Urinary bladder (tissue), 4 donors: Measurements from ENCODE around the gene EPS15. TPM values are rescaled to one million over a fixed set of nuclear protein-coding genes. Genes with fewer than 3 reads are reported as not detected.
"Not testable (repeated sequence)": the region's sequence is repeated elsewhere in the genome, so short reads cannot be mapped to it uniquely, and the experiment has no call there.

Source experiments
- DNase-seq: peaks from one replicate; pipeline ENCODE4 v3.0.0-alpha.2; 2015; ENCODE audit errors: extremely low spot score
- H3K27ac ChIP-seq: one replicate; pipeline ENCODE4 v1.5.1; 2013; ENCODE audit warnings: low read depth, mild to moderate bottlenecking, moderate library complexity
- H3K36me3 ChIP-seq: one replicate; pipeline ENCODE4 v1.6.1; 2013; ENCODE audit warnings: mild to moderate bottlenecking, moderate library complexity; ENCODE audit not compliant: insufficient read depth
- H3K4me1 ChIP-seq: one replicate; pipeline ENCODE4 v1.6.1; 2013; ENCODE audit warnings: mild to moderate bottlenecking, moderate library complexity; ENCODE audit not compliant: insufficient read depth
- H3K4me3 ChIP-seq: one replicate; pipeline ENCODE4 v1.5.1; 2013; ENCODE audit warnings: low read depth, low read length
- WGBS: extraction: QIAGEN DNeasy Blood & Tissue Kit; methylation state at CpG from one replicate; pipeline ENCODE4 v1.1.7; 2013; 5-methylcytosine and 5-hydroxymethylcytosine counted together
- polyA plus RNA-seq: library from polyadenylated mRNA; stranded (reverse); fragments of 200-250 nt; gene quantifications from one replicate; pipeline ENCODE4 v1.2.3, GENCODE V29; 2013
- total RNA-seq: library from RNA; depleted of rRNA; stranded (reverse); fragments of >200 nt; gene quantifications from one replicate; pipeline ENCODE4 v1.2.3, GENCODE V29; 2014
- donor health status: healthy with polysubstance abuse.
- donor health status: healthy.

EPS15 gene
- total and polyA plus RNA-seq, 2 donors = 21.5 to 96.2 TPM

DNA sequence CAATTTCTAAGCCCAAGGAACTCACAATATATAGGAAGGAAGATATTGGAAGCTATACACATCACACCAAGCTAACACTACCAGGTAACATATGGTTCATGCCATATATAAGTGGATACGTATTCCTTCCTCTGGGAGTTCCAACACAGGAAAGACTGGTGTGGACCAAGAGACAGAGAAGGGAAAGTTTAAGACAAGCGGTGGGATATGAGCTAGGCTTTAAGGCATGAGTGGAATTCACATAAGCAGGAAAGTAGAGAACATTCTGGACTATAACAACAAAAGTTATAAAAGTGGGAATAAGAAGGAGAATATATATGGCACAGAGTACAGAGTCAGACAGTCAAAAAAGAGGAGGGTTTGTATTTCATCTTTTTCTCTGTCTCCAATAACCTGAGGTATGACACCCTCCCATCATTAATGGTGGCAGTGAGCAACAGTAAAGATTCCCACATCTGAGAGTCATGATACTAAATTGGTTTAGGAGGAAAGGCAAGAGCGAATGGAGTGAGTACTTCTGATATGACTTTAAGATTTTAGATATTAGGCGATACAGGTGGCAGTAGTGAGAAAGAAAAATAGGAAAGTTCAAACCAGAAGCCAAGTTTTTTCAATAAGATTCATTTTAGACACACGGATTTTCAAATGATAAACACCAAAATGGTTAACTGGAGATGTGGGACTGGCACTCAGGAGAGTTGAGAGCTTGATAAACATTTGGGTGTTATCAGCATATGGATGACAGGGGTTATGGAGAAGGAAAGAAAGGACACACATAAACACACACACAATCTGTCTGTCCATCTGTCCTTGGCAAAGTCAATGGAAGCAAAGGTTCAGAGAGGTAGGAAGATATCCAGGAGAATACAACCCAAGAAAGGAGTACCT lies 101.3 kb downstream of the EPS15 start:
- H3K4me3 ChIP-seq = no peak overlapping the region
- no peaks in the 10 kb centered on the region for H3K4me1 ChIP-seq
- WGBS = 79% methylated on average over 5 of the region's 5 CpGs
- DNase-seq = no peak
- H3K36me3 ChIP-seq = no peaks in the 10 kb centered on the region
- no peak overlapping the region for H3K27ac ChIP-seq

DNA sequence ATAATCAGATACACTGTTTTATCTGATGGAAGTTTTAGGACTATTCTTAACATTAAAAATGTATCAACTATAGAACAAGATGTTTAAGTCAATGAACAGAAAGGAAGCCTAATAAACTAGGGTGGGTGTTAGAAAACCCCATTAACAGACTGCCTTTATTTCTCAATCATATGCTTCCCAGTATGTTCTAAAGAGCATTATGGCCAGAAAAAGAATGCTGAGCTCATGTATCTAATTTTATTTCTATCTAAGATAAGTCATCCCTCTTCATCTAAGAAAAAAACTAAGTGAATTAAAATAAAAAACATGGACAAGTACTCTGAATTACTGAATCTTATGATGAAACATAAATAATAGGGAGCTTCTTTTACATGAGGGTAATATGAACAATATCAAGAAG lies 102.2 kb downstream of the EPS15 start:
- Histone ChIP-seq H3K4me1 (no peaks in the 10 kb centered on the region), H3K4me3 (no peak overlapping the region), H3K27ac (no peak overlapping the region), H3K36me3 (no peaks in the 10 kb centered on the region)
- no peak for DNase-seq

DNA sequence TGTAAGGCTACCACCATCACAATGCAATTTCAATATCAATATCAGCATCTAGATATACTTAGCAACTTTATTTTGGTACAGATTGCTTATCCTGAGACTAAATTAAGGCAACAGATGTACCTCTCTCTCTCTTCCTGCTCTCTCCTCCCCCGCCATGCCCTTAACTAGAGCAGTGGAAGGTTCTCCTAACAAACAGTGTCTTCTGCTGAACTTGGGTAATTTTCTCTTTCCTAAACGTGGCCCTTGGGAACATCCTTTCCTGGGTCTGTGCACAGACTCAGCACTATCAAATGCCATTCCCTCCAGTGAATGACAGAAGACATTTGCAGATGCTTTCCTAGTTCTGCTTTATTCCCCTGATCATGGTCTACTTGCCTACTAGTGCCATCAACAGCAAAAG lies 103.1 kb downstream of the EPS15 start:
- no peaks in the 10 kb centered on the region for H3K4me1 ChIP-seq
- DNase-seq = no peak
- no peak overlapping the region for H3K4me3 ChIP-seq
- 75% methylated on average over 2 of the region's 2 CpGs for WGBS
- no peaks in the 10 kb centered on the region for H3K36me3 ChIP-seq
- H3K27ac ChIP-seq = no peak overlapping the region

DNA sequence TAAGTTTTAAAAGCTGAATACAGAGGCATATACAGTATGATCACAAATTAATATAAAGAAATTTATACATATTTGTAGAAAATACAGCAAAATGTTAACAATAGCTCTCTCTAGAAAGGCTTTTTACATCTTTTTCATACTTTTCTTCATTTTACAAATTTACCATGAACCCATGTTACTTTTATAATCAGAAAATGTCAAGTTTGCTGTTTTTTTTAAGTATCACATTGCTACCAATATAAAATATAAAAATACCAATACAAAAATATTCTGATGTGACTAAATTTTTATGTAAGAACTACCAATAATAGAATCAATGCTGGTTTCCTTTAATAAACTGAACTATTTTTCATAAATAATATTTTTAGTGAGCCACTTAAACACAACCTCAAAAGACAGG lies 104.3 kb downstream of the EPS15 start:
- no peaks in the 10 kb centered on the region for H3K36me3 ChIP-seq
- no peaks in the 10 kb centered on the region for H3K4me1 ChIP-seq
- H3K27ac ChIP-seq = no peak overlapping the region
- DNase-seq = no peak
- no peak overlapping the region for H3K4me3 ChIP-seq

DNA sequence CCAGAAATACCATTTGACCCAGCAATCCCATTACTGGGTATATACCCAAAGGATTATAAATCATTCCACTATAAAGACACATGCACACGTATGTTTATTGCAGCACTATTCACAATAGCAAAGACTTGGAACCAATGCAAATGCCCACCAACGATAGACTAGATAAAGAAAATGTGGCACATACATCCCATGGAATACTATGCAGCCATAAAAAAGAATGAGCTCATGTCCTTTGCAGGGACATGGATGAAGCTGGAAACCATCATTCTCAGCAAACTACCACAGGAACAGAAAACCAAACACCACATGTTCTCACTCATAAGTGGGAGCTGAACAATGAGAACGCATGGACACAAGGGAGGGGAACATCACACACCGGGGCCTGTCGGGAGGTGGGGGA lies 107.2 kb downstream of the EPS15 start:
- not testable (repeated sequence) for DNase-seq, H3K4me1 ChIP-seq, H3K36me3 ChIP-seq, H3K4me3 ChIP-seq, H3K27ac ChIP-seq
- 88% methylated on average over 5 of the region's 5 CpGs for WGBS

DNA sequence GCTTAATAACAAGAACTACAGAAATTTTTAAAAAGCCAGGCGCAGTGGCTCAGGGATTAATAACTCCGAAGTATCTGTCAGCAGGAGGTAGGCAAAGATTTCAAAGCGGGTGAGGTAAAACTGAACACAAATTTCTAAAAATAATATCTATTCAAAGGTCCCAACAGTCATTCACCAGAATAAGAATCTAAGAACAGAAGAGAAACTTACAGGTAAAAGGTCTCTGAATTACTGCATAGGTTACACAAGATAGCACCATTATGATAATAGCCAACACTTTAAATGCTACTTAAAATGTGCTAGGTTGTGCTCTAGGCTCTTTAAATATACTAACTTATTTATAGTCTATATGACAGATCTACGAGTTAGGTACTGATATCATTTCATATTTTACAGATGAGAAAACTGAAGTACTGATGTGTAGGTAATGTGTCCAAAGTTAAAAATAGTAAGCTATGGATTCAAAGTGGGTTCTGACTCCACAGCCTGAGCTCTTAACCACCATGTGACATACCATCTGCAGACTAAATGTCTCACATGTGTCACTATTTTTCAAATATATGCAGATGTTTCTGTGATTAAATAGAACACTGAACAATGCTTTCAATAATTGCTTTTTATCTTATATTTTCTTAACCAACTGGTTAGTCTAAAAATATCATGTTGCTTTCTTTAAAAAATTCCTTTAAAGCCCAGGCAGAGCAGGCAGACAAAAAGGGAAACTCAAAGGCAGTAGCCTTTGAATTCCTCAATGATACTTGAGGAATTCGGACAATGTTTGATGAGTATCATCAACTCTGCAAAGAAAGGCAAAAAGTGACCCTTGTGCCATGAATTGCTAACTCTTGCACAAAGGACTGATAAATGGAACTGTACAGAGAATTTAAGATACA lies 108.3 kb downstream of the EPS15 start:
- no peak overlapping the region for H3K27ac ChIP-seq
- WGBS = 64% methylated on average over 5 of the region's 5 CpGs
- no peak for DNase-seq

DNA sequence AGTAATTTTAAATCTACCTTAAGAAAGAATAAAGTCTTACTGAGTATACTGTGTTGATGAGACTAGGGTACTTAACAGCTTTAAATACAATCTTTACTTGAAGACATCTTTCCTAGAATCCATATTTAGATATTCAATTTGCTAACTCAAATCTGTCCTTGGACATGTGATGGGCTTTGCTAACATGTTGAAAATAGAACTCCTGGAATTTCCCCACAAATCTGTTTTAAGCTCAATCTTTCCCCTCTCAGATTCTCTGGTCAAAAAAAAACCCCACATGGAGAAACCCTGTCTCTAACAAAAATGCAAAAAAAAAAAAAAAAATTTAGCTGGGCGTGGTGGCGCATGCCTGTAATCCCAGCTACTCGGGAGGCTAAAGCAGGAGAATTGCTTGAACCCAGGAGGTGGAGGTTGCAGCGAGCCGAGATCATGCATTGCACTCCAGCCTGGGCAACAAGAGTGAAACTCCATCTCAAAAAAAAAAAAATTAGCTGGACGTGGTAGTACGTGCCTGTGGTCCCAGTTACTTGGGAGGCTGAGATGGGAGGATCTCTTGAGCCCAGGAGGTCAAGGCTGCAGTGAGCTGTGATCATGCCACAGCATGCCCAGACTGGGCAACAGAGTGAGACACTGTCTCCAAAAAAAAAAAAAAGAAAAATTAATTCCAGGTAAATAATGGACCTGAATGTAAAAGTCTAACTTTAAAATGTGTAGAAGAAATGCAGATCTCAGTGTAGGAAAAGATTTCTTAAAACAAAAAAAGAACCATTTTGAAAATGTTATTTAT lies 109.1 kb downstream of the EPS15 start:
- WGBS = 96% methylated on average over 7 of the region's 7 CpGs
- H3K27ac ChIP-seq, H3K4me1 ChIP-seq, H3K36me3 ChIP-seq, DNase-seq, H3K4me3 ChIP-seq: not testable (repeated sequence)

More for the DNA sequence above, 108.3 kb downstream of the EPS15 start:
- Histone ChIP-seq H3K4me3 (no peak overlapping the region), H3K36me3 (no peaks in the 10 kb centered on the region), H3K4me1 (no peaks in the 10 kb centered on the region)

DNA sequence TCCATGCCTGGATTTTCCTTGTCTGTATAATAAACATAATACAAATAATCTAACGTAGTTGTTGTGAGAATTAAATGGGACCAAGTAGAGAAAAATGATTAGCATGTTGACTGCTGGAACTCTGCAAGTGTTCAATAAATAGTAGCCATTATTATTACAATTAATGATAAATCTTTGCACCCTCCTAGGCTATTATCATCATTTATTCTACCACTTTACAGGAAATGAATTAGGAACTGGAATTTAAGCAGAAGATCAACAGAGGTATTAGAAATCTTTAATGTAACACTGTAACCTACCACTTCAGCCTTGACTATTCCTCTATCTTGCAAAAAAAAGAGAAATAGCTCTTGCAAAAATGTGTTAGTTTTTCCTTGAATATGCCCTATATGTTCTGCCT lies 126.8 kb downstream of the EPS15 start:
- no peak overlapping the region for H3K27ac ChIP-seq
- no peaks in the 10 kb centered on the region for H3K4me1 ChIP-seq
- WGBS = 91% methylated on average over 1 of the region's 1 CpG
- DNase-seq = no peak
- H3K36me3 ChIP-seq = no peaks in the 10 kb centered on the region
- H3K4me3 ChIP-seq = no peak overlapping the region

DNA sequence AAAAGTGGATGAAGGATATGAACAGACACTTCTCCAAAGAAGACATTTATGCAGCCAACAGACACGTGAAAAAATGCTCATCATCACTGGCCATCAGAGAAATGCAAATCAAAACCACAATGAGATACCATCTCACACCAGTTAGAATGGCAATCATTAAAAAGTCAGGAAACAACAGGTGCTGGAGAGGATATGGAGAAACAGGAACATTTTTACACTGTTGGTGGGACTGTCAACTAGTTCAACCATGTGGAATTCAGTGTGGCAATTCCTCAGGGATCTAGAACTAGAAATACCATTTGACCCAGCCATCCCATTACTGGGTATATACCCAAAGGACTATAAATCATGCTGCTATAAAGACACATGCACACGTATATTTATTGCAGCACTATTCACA lies 128.4 kb downstream of the EPS15 start:
- H3K36me3 ChIP-seq, H3K27ac ChIP-seq, H3K4me3 ChIP-seq, DNase-seq, H3K4me1 ChIP-seq: not testable (repeated sequence)
- WGBS = 83% methylated on average over 1 of the region's 2 CpGs

DNA sequence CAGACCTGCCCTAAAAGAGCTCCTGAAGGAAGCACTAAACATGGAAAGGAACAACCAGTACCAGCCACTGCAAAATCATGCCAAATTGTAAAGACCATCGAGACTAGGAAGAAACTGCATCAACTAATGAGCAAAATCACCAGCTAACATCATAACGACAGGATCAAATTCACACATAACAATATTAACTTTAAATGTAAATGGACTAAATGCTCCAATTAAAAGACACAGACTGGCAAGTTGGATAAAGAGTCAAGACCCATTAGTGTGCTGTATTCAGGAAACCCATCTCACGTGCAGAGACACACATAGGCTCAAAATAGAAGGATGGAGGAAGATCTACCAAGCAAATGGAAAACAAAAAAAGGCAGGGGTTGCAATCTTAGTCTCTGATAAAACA lies 131.8 kb downstream of the EPS15 start:
- not testable (repeated sequence) for DNase-seq, H3K36me3 ChIP-seq, H3K4me3 ChIP-seq, H3K4me1 ChIP-seq, H3K27ac ChIP-seq
- 68% methylated on average over 2 of the region's 3 CpGs for WGBS

DNA sequence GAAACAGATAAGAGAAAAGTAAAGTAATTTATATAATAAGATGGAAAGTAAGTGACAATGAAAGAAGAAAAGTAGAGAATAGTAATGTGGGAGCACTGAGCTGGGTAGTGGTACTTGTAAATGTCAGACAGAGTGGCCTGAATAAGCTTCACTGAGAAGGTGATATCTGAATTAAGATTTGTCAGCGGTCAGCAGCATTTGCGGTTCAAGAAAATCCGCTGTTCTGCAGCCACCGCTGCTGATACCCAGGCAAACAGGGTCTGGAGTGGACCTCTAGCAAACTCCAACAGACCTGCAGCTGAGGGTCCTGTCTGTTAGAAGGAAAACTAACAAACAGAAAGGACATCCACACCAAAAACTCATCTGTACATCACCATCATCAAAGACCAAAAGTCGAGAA lies 132.8 kb downstream of the EPS15 start:
- H3K36me3 ChIP-seq, H3K4me1 ChIP-seq, H3K27ac ChIP-seq, DNase-seq, H3K4me3 ChIP-seq: not testable (repeated sequence)
- over 99% methylated on average over 5 of the region's 5 CpGs for WGBS

DNA sequence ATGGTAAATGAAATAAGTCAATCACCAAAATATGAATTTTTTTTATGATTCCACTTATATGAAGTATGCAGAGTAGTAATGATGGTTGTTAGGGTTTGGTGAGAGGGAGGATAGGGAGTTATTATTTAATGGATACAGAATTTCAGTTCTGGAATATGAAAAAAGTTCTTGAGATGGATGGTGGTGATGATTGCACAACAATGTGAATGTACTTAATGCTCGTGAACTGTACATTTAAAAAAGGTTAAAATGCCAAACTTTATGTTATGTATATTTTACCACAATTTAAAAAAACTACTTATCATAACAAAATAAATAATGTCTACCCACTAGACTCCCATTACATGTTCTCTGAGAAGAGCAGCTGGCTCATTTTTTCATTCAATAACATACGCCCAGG lies 133.3 kb downstream of the EPS15 start:
- no peak for DNase-seq
- no peaks in the 10 kb centered on the region for H3K36me3 ChIP-seq
- no peak overlapping the region for H3K27ac ChIP-seq
- WGBS = 98% methylated on average over 2 of the region's 2 CpGs
- H3K4me3 ChIP-seq = no peak overlapping the region
- no peaks in the 10 kb centered on the region for H3K4me1 ChIP-seq

DNA sequence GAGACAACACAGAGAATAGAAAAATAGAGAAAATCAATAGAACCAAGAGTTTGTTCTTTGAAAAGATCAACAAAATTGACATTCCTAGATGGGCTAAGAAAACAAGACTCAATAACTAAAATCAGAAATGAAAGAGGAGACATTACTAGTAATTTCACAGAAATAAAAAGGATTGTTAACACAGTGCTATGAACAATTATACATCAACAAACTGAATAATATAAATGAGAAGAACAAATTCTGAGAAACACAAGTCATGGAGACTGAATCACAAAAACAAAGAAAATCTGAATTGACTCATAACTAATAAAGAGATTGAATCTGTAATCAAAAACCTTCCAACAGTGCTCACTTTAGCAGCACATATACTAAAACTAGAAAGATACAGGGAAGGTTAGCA lies 137.1 kb downstream of the EPS15 start:
- H3K36me3 ChIP-seq = peaks cover 1% of the 10 kb centered on the region
- no peak for DNase-seq
- no peak overlapping the region for H3K4me3 ChIP-seq
- no peak overlapping the region for H3K27ac ChIP-seq
- no peaks in the 10 kb centered on the region for H3K4me1 ChIP-seq
